ENCODE data around the gene NSD1. TPM values are rescaled to one million over a fixed set of nuclear protein-coding genes. Genes with fewer than 3 reads are reported as not detected.

NSD1 gene
- total RNA-seq, 1 donor from 2014 or later: 45.4 TPM

DNA sequence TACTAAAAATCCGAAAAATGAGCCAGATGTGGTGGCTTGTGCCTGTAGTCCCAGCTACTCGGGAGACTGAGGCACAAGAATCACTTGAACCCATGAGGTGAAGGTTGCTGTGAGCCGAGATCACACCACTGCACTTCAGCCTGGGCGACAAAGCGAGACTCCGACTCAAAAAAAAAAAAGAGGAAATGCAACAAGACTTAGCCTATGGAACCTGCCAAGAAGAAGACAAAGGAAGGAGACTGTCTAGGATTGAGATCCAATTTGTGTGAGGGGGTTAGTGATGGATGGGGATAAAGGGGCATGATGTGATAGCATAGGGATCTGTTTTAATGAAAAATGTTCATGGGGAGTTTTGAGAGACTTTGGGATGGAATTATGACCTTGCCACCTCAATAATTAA, 97.1 kb downstream of the NSD1 start:
- no peak overlapping the region for H3K27ac ChIP-seq
- H3K9me3 ChIP-seq: no peaks in the 10 kb centered on the region
- H3K36me3 ChIP-seq: peaks cover 0 to 1% of the 10 kb centered on the region in 2 donors
- H3K4me3 ChIP-seq: no peak overlapping the region
- TF ChIP-seq, protein P1, sequence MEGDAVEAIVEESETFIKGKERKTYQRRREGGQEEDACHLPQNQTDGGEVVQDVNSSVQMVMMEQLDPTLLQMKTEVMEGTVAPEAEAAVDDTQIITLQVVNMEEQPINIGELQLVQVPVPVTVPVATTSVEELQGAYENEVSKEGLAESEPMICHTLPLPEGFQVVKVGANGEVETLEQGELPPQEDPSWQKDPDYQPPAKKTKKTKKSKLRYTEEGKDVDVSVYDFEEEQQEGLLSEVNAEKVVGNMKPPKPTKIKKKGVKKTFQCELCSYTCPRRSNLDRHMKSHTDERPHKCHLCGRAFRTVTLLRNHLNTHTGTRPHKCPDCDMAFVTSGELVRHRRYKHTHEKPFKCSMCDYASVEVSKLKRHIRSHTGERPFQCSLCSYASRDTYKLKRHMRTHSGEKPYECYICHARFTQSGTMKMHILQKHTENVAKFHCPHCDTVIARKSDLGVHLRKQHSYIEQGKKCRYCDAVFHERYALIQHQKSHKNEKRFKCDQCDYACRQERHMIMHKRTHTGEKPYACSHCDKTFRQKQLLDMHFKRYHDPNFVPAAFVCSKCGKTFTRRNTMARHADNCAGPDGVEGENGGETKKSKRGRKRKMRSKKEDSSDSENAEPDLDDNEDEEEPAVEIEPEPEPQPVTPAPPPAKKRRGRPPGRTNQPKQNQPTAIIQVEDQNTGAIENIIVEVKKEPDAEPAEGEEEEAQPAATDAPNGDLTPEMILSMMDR (IDR thresholded peaks at IDR 0.05): no peak
- TF ChIP-seq POLR2A (IDR thresholded peaks at IDR 0.05) (no peak), POLR2AphosphoS5 (IDR thresholded peaks at IDR 0.05; ENCODE audit: insufficient read depth in 1 of 2, low read depth in 1 of 2) (no peak)
- H3K27me3 ChIP-seq: no peaks in the 10 kb centered on the region
- intact Hi-C loops (cut with DNase I): no loop called here
- H3K4me1 ChIP-seq: peaks cover 30% of the 10 kb centered on the region
- no peak for DNase-seq (ENCODE audit: extremely low spot score in 2 of 2)

DNA sequence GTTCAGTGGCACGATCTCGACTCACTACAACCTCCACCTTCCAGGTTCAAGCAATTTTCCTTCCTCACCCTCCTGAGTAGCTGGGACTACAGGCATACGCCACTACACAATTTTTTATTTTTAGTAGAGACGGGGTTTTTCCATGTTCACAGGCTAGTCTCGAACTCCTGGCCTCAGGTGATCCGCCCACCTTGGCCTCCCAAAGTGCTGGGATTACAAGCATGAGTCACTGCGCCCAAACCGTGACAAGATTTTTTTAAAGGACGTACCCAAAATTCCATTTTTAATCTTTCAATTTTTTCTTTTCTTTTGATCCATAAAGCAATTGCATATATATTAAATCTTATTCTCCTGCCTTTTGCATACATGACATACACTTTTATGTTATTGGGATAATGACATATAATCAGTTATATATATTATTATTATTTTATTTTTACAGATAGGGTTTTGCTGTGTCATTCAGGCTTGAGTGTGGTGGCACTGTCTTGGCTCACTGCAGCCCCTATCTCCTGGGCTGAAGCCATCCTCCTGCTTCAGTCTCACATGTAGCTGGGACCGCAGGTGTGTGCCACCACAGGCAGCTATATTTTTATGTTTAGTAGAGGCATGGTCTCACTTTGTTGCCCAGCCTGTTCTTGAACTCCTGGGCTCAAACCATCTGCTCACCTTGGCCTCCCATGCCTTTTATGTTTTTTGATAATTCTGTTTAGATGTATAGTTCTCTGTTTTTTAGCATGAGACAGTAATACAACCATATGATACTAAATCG, 98.1 kb downstream of the NSD1 start:
- intact Hi-C loops (cut with DNase I): no loop called here
- TF ChIP-seq POLR2A (IDR thresholded peaks at IDR 0.05) (no peak), POLR2AphosphoS5 (IDR thresholded peaks at IDR 0.05; ENCODE audit: insufficient read depth in 1 of 2, low read depth in 1 of 2) (no peak)
- TF ChIP-seq, protein P1 (IDR thresholded peaks at IDR 0.05): no peak
- peaks cover 0 to 7% of the 10 kb centered on the region in 2 donors for H3K36me3 ChIP-seq
- no peak overlapping the region for H3K27ac ChIP-seq
- H3K9me3 ChIP-seq: no peaks in the 10 kb centered on the region
- H3K4me1 ChIP-seq: peaks cover 29% of the 10 kb centered on the region
- no peaks in the 10 kb centered on the region for H3K27me3 ChIP-seq
- H3K4me3 ChIP-seq: no peak overlapping the region
- DNase-seq (ENCODE audit: extremely low spot score in 2 of 2): no peak

DNA sequence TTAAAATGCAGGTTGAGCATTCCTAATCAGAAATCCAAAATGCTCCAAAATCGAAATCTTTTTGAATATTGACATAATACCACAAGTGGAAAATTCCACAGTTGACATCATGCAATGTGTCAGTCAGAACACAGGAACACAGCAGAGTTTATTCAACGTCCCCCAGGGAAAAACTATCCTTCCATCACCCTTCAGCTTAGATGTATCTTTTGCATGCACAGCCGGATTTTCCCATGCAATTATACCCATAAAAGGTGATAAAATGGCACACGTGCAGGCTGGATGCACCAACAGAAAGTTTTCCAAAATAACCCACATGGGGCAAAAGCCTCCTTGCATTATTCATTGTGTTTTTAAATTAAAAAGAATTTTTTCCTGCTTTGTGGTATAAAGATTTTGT, 98.8 kb downstream of the NSD1 start:
- no peaks in the 10 kb centered on the region for H3K9me3 ChIP-seq
- H3K36me3 ChIP-seq: peaks cover 0 to 7% of the 10 kb centered on the region in 2 donors
- no peak overlapping the region for H3K27ac ChIP-seq
- no peaks in the 10 kb centered on the region for H3K27me3 ChIP-seq
- intact Hi-C loops (cut with DNase I): no loop called here
- H3K4me1 ChIP-seq: peaks cover 24% of the 10 kb centered on the region
- no peak for DNase-seq (ENCODE audit: extremely low spot score in 2 of 2)
- no peak for TF ChIP-seq POLR2A (IDR thresholded peaks at IDR 0.05)
- TF ChIP-seq, protein P1 (IDR thresholded peaks at IDR 0.05): no peak
- TF ChIP-seq POLR2AphosphoS5 (IDR thresholded peaks at IDR 0.05; ENCODE audit: insufficient read depth in 1 of 2, low read depth in 1 of 2): no peak
- H3K4me3 ChIP-seq: no peak overlapping the region

DNA sequence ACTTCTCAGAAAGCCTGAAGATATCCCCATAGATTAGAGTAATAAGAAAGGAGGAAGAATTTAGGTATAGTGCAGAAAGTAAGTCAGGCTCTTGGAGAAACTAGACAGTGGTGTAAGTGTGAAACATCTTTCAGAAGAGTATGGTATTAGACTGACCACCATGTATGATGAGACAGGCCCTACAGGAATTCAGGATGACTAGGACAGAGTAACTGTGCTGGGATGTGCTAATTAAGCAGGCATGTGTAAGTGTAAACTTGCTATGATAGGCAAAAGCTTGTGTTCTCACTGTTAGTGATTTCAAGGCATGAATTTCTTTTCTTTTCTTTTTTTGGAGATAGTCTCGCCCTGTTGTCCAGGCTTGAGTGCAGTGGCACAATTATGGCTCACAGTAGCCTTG, 99.2 kb downstream of the NSD1 start:
- no peaks in the 10 kb centered on the region for H3K27me3 ChIP-seq
- H3K27ac ChIP-seq: no peak overlapping the region
- TF ChIP-seq, protein P1 (IDR thresholded peaks at IDR 0.05): no peak
- TF ChIP-seq POLR2AphosphoS5 (IDR thresholded peaks at IDR 0.05; ENCODE audit: insufficient read depth in 1 of 2, low read depth in 1 of 2) (no peak), POLR2A (IDR thresholded peaks at IDR 0.05) (no peak)
- no peak overlapping the region for H3K4me3 ChIP-seq
- peaks cover 24% of the 10 kb centered on the region for H3K4me1 ChIP-seq
- intact Hi-C loops (cut with DNase I): no loop called here
- no peak for DNase-seq (ENCODE audit: extremely low spot score in 2 of 2)
- H3K36me3 ChIP-seq: peaks cover 0 to 9% of the 10 kb centered on the region in 2 donors
- H3K9me3 ChIP-seq: no peaks in the 10 kb centered on the region

DNA sequence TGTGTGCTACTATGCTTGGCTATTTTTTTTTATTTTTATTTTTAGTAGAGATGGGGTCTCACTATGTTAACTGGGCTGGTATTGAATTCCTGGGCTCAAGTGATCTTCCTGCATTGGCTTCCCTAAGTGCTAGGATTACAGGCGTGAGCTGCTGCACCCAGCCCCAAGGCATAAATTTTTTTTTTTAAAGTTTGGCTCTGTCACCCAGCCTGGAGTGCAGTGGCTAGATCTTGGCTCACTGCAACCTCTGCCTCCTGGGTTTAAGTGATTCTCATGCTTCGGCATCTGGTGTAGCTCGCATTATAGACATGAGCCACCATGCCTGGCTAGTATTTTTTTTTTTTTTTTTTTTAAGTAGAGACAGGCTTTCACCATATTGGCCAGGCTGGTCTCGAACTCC, 99.6 kb downstream of the NSD1 start:
- Histone ChIP-seq H3K36me3 (peaks cover 0 to 14% of the 10 kb centered on the region in 2 donors), H3K9me3 (no peaks in the 10 kb centered on the region), H3K27ac (no peak overlapping the region), H3K27me3 (no peaks in the 10 kb centered on the region), H3K4me1 (peaks cover 24% of the 10 kb centered on the region), H3K4me3 (no peak overlapping the region)
- TF ChIP-seq, protein P1 (IDR thresholded peaks at IDR 0.05): no peak
- TF ChIP-seq POLR2A (IDR thresholded peaks at IDR 0.05) (no peak), POLR2AphosphoS5 (IDR thresholded peaks at IDR 0.05; ENCODE audit: insufficient read depth in 1 of 2, low read depth in 1 of 2) (no peak)
- intact Hi-C loops (cut with DNase I): no loop called here
- no peak for DNase-seq (ENCODE audit: extremely low spot score in 2 of 2)

All from vagina (tissue), 2 donors.